Cardiac fibroblast (primary cell): Measurements from ENCODE around the gene CCDC27.

Source experiments
- DNase-seq, 2 donors: peaks; one replicate each; pipeline versions ENCODE4 v3.0.0 to v3.0.0-alpha.2; 2010; ENCODE audit warnings: low read depth in 2 of 2
- H3K4me3 ChIP-seq, 2 donors: replicated peaks in 1 of 2; 1 replicate in 1 of 2; 2 replicates in 1 of 2; pipeline ENCODE4 v1.5.1; 2011; ENCODE audit warnings: low read depth in 2 of 2, low read length in 2 of 2, mild to moderate bottlenecking in 2 of 2, moderate library complexity in 1 of 2
- TF ChIP-seq, protein P1 (sequence below): IDR thresholded peaks from one replicate; pipeline ENCODE4 v1.5.1; 2011; ENCODE audit warnings: low read depth, mild to moderate bottlenecking, low read length, inconsistent platforms

Gene CCDC27

DNA sequence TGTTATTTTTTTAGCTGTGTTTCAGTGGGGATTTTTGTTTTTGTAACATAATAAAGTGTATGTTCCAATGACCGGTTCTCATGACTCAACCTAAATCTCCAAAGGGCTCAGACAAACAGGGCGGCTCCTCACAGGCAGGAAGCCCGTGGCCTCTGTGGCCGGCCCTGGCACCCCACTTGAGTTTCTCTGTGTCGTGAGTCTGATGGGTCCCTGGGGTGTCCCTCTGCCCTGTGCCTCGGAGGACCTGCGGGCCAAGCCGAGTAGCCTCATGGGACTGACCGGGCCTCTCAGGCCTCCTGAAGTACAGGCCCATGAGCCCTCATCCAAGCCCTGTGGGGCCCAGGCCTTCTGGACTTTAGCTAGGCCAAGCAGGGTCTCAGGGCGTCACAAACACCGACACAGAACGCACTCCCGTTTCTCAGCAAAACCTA, 16.1 kb upstream of the CCDC27 start:
- TF ChIP-seq, protein P1, sequence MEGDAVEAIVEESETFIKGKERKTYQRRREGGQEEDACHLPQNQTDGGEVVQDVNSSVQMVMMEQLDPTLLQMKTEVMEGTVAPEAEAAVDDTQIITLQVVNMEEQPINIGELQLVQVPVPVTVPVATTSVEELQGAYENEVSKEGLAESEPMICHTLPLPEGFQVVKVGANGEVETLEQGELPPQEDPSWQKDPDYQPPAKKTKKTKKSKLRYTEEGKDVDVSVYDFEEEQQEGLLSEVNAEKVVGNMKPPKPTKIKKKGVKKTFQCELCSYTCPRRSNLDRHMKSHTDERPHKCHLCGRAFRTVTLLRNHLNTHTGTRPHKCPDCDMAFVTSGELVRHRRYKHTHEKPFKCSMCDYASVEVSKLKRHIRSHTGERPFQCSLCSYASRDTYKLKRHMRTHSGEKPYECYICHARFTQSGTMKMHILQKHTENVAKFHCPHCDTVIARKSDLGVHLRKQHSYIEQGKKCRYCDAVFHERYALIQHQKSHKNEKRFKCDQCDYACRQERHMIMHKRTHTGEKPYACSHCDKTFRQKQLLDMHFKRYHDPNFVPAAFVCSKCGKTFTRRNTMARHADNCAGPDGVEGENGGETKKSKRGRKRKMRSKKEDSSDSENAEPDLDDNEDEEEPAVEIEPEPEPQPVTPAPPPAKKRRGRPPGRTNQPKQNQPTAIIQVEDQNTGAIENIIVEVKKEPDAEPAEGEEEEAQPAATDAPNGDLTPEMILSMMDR: no peak
- no peak overlapping the region for H3K4me3 ChIP-seq
- DNase-seq: peak in 1 of 2 donors; percentile 75

DNA sequence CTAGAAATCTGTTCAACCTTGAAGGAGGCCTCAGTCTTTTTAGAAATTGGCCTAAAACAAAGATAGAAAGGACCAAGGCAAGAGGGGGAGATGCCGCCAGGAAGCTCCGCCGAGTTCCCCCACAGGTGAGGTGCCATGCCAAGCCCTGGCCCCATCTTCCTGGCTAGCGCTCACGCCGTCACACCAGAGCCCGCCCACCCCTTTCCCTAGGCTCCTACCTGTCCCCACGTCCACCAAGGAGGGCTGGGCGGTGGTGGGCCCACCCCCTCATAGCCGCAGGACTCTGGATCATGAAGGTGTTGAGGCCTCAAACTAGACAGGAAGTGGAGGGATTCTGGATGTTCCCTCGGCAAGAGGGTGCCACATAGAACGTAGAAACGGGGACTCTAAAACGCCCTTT, 15.5 kb upstream of the CCDC27 start:
- DNase-seq: no peak
- H3K4me3 ChIP-seq: no peak overlapping the region
- TF ChIP-seq, protein P1: no peak

DNA sequence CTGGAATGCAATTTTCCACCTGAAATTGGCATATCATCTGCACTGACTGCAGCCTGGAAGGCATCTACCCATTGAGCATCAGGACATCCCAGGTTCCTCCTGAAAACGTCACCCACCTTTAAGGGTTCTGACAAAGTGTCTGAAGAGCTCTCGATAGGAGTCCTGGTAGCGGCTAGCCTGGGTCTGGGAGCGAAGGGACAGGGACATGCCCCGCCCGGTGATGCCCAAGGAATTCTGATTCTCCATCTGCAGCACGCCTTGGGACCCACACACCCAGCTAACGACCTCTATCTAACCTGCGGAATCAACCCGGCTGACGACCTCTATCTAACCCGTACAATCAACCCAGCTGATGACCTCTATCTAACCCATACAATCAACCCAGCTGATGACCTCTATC, 13.3 kb upstream of the CCDC27 start:
- TF ChIP-seq, protein P1: no peak
- no peak overlapping the region for H3K4me3 ChIP-seq
- no peak for DNase-seq

DNA sequence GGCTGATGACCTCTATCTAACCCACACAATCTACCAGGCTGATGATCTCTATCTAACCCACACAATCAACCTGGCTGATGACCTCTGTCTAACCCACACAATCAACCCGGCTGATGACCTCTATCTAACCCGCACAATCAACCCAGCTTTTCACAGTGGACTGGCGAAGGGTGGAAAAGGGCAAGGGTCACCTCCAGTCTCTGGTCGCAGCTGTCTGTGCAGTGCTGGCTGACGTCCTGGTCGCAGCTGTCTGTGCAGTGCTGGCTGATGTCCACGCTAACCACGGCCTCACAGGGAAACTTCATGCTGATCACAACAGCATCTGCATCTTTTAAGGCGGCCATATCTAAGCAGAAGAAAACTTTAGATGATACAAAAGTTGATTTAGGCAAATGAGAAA, 12.2 kb upstream of the CCDC27 start:
- no peak overlapping the region for H3K4me3 ChIP-seq
- TF ChIP-seq, protein P1: no peak
- no peak for DNase-seq

DNA sequence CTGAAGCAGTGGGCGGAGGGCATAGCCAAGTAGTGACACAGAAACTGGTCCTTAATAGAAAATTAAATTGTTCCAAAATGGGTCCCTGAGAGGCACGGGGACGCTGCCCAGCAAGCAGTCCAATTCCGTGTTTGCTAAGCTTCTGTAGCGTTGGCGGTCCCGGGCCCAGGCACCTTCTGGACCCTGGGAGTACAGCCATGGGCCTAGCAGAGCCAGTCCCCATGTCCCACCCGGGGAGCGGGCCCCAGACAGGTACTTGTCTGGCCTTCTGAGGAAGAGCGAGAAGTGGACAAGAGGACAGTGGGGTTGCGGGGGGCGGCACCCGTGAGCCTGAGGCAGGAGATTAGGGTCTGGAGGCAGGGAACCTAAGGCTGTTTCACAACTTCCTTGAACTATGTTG, 11.5 kb upstream of the CCDC27 start:
- TF ChIP-seq, protein P1: no peak
- no peak for DNase-seq
- H3K4me3 ChIP-seq: no peak overlapping the region

DNA sequence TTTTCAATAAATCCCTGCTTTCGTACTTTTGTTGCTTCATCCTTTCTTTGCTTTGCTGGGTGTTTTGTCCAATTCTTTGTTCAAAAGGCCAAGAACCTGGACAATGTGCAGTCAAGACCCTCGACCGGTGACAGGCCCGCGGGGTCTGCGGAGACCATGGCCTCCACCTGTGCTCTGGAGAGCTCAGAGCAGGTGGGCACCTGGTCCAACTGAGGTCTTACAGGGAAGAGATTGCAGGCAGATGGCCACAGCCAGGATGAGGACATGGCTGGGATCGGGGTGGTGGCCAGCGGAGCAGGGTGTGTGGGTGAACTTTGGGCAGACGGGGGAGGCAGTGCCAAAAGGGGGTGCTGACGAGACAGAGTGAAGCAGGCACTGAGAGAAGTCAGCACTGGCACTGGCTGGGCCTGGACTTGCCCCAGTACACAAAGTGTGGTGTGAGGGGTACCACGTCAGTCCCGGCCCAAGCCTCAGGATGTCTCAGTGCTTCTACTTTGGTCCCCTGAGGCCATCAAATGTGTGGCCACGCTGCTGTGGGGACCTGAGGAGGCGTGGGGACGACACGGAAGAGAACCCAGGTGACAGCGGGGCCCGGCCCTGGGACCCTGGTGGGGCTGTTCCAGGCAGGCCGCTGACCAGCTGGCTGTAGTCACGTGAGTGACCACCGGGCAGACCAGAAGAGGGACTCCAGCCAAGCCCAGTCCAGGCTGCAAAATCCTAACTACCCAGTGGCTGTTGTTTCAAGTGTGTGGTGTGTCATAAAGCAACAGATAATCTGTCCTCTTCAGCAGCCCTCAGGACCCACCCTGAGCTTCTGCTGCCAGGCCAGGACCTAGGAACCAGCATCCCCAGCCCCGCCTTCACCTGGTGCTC, 10.4 kb upstream of the CCDC27 start:
- H3K4me3 ChIP-seq: no peak overlapping the region
- TF ChIP-seq, protein P1: no peak
- no peak for DNase-seq
